ENCODE results near the gene SPPL3. TPM values are rescaled to one million over a fixed set of nuclear protein-coding genes. Genes with fewer than 3 reads are reported as not detected.

The SPPL3 gene
- total RNA-seq, 1 donor from 2014 or later, result 40.3 TPM

DNA sequence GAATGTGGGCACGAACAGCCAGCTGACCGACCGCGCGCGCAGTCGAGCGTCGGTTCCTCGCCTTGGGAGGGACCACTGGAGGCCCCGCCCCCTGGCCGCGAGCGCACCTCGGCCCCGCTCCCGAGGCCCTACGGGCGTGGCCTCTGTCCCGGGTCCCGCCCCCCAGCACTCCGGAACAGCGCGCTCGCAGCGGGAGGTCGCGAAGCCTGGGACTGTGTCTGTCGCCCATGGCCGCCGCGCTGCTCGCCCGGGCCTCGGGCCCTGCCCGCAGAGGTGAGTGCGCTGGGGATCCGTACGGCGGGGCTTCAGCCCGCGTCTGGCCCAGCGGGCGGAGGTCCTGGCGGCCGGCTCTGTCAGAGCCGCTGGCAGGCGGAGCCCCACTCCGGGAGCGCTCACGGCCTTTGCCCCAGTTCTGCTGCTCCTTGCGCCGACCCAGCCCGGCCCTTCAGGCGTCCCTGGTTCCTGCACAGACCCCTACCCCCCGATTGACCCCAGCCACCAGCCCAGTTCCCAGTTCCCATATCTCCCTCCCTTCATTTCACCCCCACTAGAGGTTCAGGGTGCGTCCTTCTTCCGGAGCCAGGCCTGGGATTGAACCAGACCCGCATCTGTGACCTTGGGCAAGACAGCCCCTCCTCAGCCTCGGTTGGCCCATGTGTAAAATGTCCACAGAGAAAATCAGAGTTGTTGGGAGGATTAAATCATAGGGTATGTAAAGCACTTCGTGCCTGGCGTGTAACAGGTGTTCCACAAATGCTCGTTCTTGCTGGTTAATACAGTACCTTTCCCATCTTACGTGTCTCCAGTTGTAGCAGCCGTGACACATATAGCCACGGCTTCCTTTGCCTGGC, 178.3 kb downstream of the SPPL3 start, which contains the start of gene ACADS:
TSS of gene ACADS (plus strand) at position 168 of the 851 bp plus-strand sequence. CDS start at position 228, 60 bp downstream.
- intact Hi-C loops (cut with micrococcal nuclease), result loop anchor here (1.0 to 5.0 kb wide), 4 partner anchors 16 to 179 kb away; partner anchors contain the start of genes POP5, SPPL3 and UNC119B
- Mint-ChIP-seq H3K27ac (peak within 1 kb of the TSS; percentile 70), H3K36me3 (ENCODE audit: low read depth) (peaks cover 34% of the 10 kb centered on the region), H3K4me3 (peak within 1 kb of the TSS; percentile 86), H3K4me1 (peaks cover 28% of the 10 kb centered on the region), H3K9me3 (no peaks in the 10 kb centered on the region), H3K27me3 (no peaks in the 10 kb centered on the region)
- ATAC-seq (ENCODE audit: low read depth) (peak; percentile 99), DNase-seq (peak; percentile 92)
- TF ChIP-seq, protein P1, sequence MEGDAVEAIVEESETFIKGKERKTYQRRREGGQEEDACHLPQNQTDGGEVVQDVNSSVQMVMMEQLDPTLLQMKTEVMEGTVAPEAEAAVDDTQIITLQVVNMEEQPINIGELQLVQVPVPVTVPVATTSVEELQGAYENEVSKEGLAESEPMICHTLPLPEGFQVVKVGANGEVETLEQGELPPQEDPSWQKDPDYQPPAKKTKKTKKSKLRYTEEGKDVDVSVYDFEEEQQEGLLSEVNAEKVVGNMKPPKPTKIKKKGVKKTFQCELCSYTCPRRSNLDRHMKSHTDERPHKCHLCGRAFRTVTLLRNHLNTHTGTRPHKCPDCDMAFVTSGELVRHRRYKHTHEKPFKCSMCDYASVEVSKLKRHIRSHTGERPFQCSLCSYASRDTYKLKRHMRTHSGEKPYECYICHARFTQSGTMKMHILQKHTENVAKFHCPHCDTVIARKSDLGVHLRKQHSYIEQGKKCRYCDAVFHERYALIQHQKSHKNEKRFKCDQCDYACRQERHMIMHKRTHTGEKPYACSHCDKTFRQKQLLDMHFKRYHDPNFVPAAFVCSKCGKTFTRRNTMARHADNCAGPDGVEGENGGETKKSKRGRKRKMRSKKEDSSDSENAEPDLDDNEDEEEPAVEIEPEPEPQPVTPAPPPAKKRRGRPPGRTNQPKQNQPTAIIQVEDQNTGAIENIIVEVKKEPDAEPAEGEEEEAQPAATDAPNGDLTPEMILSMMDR (IDR thresholded peaks at IDR 0.05), result no peak
- ChIA-PET POLR2A (interaction anchor here (0.6 to 0.9 kb wide), 3 partner anchors 10 to 257 kb away, joined by 3 to 5 read pairs (median 3); no protein-coding TSS in a partner anchor), CTCF (interaction anchor here (0.8 kb wide), 1 partner anchor 15 kb away, joined by 3 read pairs; no protein-coding TSS in a partner anchor)

DNA sequence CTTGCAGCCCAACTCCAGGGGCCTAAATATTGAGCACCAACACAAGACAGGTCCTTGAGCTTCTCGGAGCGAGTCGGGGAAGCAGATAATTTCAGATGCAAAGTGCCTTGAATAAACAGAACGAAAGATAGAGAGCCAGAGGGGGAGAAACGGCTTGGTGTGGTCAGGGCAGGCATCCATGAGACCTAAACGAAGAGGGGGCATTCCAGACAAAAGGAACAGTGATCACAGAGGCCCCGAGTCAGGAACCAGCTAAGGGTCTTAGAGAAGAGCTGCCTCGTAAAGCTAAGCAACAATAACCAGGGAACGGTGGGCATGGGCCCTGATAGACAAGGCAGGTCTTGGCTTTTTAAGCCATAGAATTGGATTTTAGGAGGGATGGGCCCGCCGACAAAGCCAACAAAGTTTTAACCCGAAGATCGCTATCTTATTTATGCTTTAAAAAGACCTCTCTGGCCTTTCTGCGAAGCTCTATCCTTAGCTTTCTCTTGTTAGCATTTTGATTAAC, 179.0 kb downstream of the SPPL3 start:
- CTCF ChIA-PET, result interaction anchor here (0.8 kb wide), 1 partner anchor 14 kb away, joined by 3 read pairs; no protein-coding TSS in a partner anchor
- ATAC-seq (ENCODE audit: low read depth), result no peak

DNA sequence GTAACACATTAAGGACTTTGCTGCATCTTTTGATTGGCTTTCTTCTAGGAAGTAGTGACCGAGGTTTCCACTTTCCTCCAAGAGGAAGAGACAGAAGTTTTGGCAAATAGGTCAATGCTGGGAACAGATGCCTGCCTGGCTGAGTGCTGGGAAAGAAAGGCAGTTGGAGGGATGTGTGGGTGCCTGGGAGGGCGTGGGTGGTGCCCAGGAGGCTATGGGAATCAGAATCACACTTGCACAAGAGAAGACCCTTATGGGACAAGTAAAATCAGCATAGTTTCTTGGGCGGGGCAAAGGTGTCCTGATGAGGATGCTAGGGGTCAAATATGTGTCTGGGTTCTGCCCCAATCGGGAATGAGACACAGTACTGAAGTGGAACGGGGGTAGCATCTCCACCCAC, 179.4 kb downstream of the SPPL3 start:
- POLR2A ChIA-PET, result no interaction called here
- Mint-ChIP-seq H3K4me3 (peak overlapping the region; percentile 86), H3K27ac (no peak overlapping the region)

More for the DNA sequence above, 179.0 kb downstream of the SPPL3 start:
- TF ChIP-seq, protein P1 (IDR thresholded peaks at IDR 0.05), result no peak
- no peak for DNase-seq
- intact Hi-C loops (cut with micrococcal nuclease), result loop anchor here (1.0 to 5.0 kb wide), 3 partner anchors 15 to 143 kb away; partner anchors contain the start of genes POP5 and UNC119B
- peaks cover 30% of the 10 kb centered on the region for H3K4me1 Mint-ChIP-seq
- peak overlapping the region; percentile 86 for H3K4me3 Mint-ChIP-seq
- H3K36me3 Mint-ChIP-seq (ENCODE audit: low read depth), result peaks cover 35% of the 10 kb centered on the region
- no peaks in the 10 kb centered on the region for H3K27me3 Mint-ChIP-seq
- POLR2A ChIA-PET, result interaction anchor here (0.6 to 0.9 kb wide), 3 partner anchors 9 to 256 kb away, joined by 3 to 5 read pairs (median 3); no protein-coding TSS in a partner anchor
- H3K27ac Mint-ChIP-seq, result no peak overlapping the region
- H3K9me3 Mint-ChIP-seq, result no peaks in the 10 kb centered on the region

DNA sequence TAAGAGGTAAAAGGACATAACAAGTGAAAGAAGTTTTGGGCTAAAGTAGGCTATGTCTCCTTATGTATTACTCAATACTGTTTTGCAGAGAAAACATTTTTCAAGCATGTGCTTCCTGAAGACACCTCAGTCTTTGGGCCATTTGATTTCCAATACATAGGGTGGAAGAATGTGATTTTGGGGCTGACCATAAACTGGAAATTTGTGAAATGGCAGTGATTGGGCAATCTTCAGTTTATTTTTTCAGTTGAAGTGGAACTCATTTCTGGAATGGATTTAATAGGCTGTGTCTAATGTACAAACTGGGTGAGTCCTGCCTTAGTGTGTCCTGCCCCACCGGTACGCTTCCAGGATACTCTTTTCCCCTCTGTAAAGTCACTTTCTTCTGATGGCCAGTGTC, 181.4 kb downstream of the SPPL3 start:
- Mint-ChIP-seq H3K9me3 (no peaks in the 10 kb centered on the region), H3K27ac (no peak overlapping the region), H3K4me3 (no peak overlapping the region), H3K36me3 (ENCODE audit: low read depth) (peaks cover 51% of the 10 kb centered on the region), H3K4me1 (peaks cover 30% of the 10 kb centered on the region), H3K27me3 (no peaks in the 10 kb centered on the region)
- CTCF ChIA-PET, result interaction anchor here (0.7 to 1.5 kb wide), 2 partner anchors 44 to 76 kb away, joined by 3 to 5 read pairs; no protein-coding TSS in a partner anchor
- no peak for ATAC-seq (ENCODE audit: low read depth)
- TF ChIP-seq, protein P1 (IDR thresholded peaks at IDR 0.05), result no peak
- intact Hi-C loops (cut with micrococcal nuclease), result no loop called here
- DNase-seq, result no peak
- POLR2A ChIA-PET, result no interaction called here

More for the DNA sequence above, 179.4 kb downstream of the SPPL3 start:
- DNase-seq (no peak), ATAC-seq (ENCODE audit: low read depth) (no peak)
- intact Hi-C loops (cut with micrococcal nuclease), result loop anchor here (1.0 to 5.0 kb wide), 3 partner anchors 14 to 142 kb away; partner anchors contain the start of genes POP5 and UNC119B
- peaks cover 37% of the 10 kb centered on the region for H3K36me3 Mint-ChIP-seq (ENCODE audit: low read depth)
- H3K9me3 Mint-ChIP-seq, result no peaks in the 10 kb centered on the region
- TF ChIP-seq, protein P1 (IDR thresholded peaks at IDR 0.05), result no peak
- CTCF ChIA-PET, result no interaction called here
- H3K27me3 Mint-ChIP-seq, result no peaks in the 10 kb centered on the region
- H3K4me1 Mint-ChIP-seq, result peaks cover 30% of the 10 kb centered on the region
